ENCODE measurements around the gene PHF20. TPM values are rescaled to one million over a fixed set of nuclear protein-coding genes. Genes with fewer than 3 reads are reported as not detected.

Gene PHF20
- total and polyA plus RNA-seq, 8 donors: 9.4 to 20.3 (median 12.0) TPM

GRCh38 chr20:35912881-35913280, 141.1 kb downstream of the PHF20 start:
- H3K27me3 ChIP-seq: no peaks in the 10 kb centered on the region
- intact Hi-C loops (cut with DNase I): no loop called here
- TF ChIP-seq CTCF (IDR thresholded peaks at IDR 0.05): no peak
- no peak overlapping the region for H3K4me3 ChIP-seq
- H3K9me3 ChIP-seq: no peaks in the 10 kb centered on the region
- peaks cover 0 to 15% (median 0%) of the 10 kb centered on the region in 3 donors for H3K36me3 ChIP-seq
- no peak for DNase-seq
- ATAC-seq: no peak
- no peaks in the 10 kb centered on the region for H3K4me1 ChIP-seq
- WGBS, 2 donors: 89 to 90% methylated on average over 4 of the region's 4 CpGs
- FAIRE-seq: no peak
- no peak overlapping the region for H3K27ac ChIP-seq

- peaks cover 0 to 21% (median 0%) of the 10 kb centered on the region in 3 donors for H3K36me3 ChIP-seq
- no peak for DNase-seq
- H3K4me1 ChIP-seq: no peaks in the 10 kb centered on the region
- H3K9me3 ChIP-seq: no peaks in the 10 kb centered on the region
- no peak overlapping the region for H3K4me3 ChIP-seq
- no peak for TF ChIP-seq CTCF (IDR thresholded peaks at IDR 0.05)
- no peak overlapping the region for H3K27ac ChIP-seq
- no peak for ATAC-seq
- no peaks in the 10 kb centered on the region for H3K27me3 ChIP-seq
- intact Hi-C loops (cut with DNase I): no loop called here
- FAIRE-seq: no peak
- WGBS, 2 donors: 34% methylated on average over 3 of the region's 3 CpGs
Measured at GRCh38 chr20:35917077-35917476, 145.3 kb downstream of the PHF20 start.

GRCh38 chr20:35918021-35918420, 146.2 kb downstream of the PHF20 start:
- H3K27ac ChIP-seq: peak overlapping the region in 1 of 4 donors; percentile 8
- intact Hi-C loops (cut with DNase I): no loop called here
- no peak overlapping the region for H3K4me3 ChIP-seq
- DNase-seq (peak in 3 of 6 donors; percentile 21 to 38 (median 35)), FAIRE-seq (no peak), ATAC-seq (peak in 3 of 4 donors; percentile 66 to 74 (median 71))
- 43 to 50% methylated on average over 1 of the region's 1 CpG for WGBS, 2 donors
- peaks cover 0 to 21% (median 0%) of the 10 kb centered on the region in 3 donors for H3K36me3 ChIP-seq
- H3K9me3 ChIP-seq: no peaks in the 10 kb centered on the region
- TF ChIP-seq CTCF (IDR thresholded peaks at IDR 0.05): no peak
- no peaks in the 10 kb centered on the region for H3K27me3 ChIP-seq
- no peaks in the 10 kb centered on the region for H3K4me1 ChIP-seq

GRCh38 chr20:35920523-35920922, 148.7 kb downstream of the PHF20 start:
- TF ChIP-seq CTCF (IDR thresholded peaks at IDR 0.05): no peak
- H3K36me3 ChIP-seq: peaks cover 0 to 7% (median 0%) of the 10 kb centered on the region in 3 donors
- H3K27ac ChIP-seq: no peak overlapping the region
- WGBS, 2 donors: 95 to 97% methylated on average over 3 of the region's 3 CpGs
- H3K4me3 ChIP-seq: no peak overlapping the region
- no peaks in the 10 kb centered on the region for H3K4me1 ChIP-seq
- FAIRE-seq (no peak), ATAC-seq (no peak), DNase-seq (no peak)
- no peaks in the 10 kb centered on the region for H3K27me3 ChIP-seq
- intact Hi-C loops (cut with DNase I): no loop called here
- no peaks in the 10 kb centered on the region for H3K9me3 ChIP-seq

- no peak for DNase-seq
- no peak for TF ChIP-seq CTCF (IDR thresholded peaks at IDR 0.05)
- Histone ChIP-seq H3K27me3 (no peaks in the 10 kb centered on the region), H3K4me3 (no peak overlapping the region), H3K27ac (no peak overlapping the region), H3K4me1 (no peaks in the 10 kb centered on the region), H3K36me3 (peaks cover 0 to 12% (median 0%) of the 10 kb centered on the region in 3 donors), H3K9me3 (no peaks in the 10 kb centered on the region)
- no peak for ATAC-seq
- no peak for FAIRE-seq
- intact Hi-C loops (cut with DNase I): no loop called here
- WGBS, 2 donors: 90 to 95% methylated on average over 2 of the region's 2 CpGs
Measured at GRCh38 chr20:35929301-35929700, 157.5 kb downstream of the PHF20 start.

Measured in pancreas (tissue), 10 donors.